IPS-15b (cell line): ENCODE measurements around the gene PLGLB1.
"Not testable (repeated sequence)": the region's sequence is repeated elsewhere in the genome, so short reads cannot be mapped to it uniquely, and the experiment has no call there.

Experiments used
- H3K27me3 ChIP-seq: one replicate; pipeline ENCODE4 v1.6.1; 2013; ENCODE audit warnings: low read length; ENCODE audit not compliant: control insufficient read depth, insufficient read depth
- H3K36me3 ChIP-seq: one replicate; pipeline ENCODE4 v1.6.1; 2013; ENCODE audit warnings: low read length; ENCODE audit not compliant: control insufficient read depth, insufficient read depth
- H3K4me1 ChIP-seq: one replicate; pipeline ENCODE4 v1.6.1; 2013; ENCODE audit warnings: mild to moderate bottlenecking, low read length; ENCODE audit not compliant: control insufficient read depth, insufficient read depth
- H3K4me3 ChIP-seq: one replicate; pipeline ENCODE4 v1.5.1; 2013; ENCODE audit warnings: low read depth, low read length
- H3K9ac ChIP-seq: one replicate; pipeline ENCODE4 v1.6.1; 2013; ENCODE audit warnings: low read depth, mild to moderate bottlenecking, low read length
- H3K9me3 ChIP-seq: one replicate; pipeline ENCODE4 v1.6.1; 2013; ENCODE audit warnings: mild to moderate bottlenecking, low read length; ENCODE audit not compliant: control insufficient read depth, insufficient read depth

The PLGLB1 gene

DNA sequence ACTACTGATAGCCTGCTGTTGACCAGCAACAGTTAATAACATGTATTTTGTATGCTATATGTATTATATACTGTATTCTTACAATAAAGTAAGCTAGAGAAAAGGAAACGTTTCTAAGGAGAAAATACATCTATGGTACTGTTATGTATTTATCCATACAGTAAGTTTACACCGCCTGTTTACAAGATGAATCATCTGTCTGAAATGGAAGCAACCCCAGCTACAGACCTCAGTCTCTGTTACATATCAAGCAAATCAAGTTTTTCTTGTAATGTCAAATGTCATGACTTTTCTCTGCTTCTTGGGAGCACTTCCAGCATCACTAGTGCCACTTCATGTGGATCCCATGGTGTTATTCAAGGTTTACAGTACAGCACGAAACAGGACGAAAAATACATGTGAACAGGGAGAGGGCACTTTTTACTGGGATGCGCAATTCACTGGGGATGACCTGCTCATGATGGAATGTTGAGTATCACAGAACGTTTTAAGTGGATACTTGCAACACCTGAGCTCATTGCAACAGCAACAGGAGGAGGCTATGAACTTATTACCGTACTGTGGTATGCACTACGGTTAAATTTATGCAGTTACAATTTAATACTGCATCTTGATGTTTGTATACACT lies 2.5 kb upstream of the PLGLB1 start:
- not testable (repeated sequence) for H3K9ac ChIP-seq, H3K9me3 ChIP-seq, H3K4me1 ChIP-seq, H3K4me3 ChIP-seq, H3K36me3 ChIP-seq, H3K27me3 ChIP-seq

GRCh38 chr2:87021043-87021442 lies 601 bp downstream of the PLGLB1 start:
- H3K36me3 ChIP-seq, H3K4me3 ChIP-seq, H3K27me3 ChIP-seq, H3K9me3 ChIP-seq, H3K4me1 ChIP-seq, H3K9ac ChIP-seq: not testable (repeated sequence)

GRCh38 chr2:87019053-87019452 lies 2.6 kb downstream of the PLGLB1 start:
- H3K9me3 ChIP-seq, H3K27me3 ChIP-seq, H3K4me3 ChIP-seq, H3K4me1 ChIP-seq, H3K36me3 ChIP-seq, H3K9ac ChIP-seq: not testable (repeated sequence)

- H3K4me3 ChIP-seq, H3K36me3 ChIP-seq, H3K9me3 ChIP-seq, H3K9ac ChIP-seq, H3K27me3 ChIP-seq, H3K4me1 ChIP-seq: not testable (repeated sequence)
Observed at GRCh38 chr2:87014489-87015169, 7.0 kb downstream of the PLGLB1 start.

DNA sequence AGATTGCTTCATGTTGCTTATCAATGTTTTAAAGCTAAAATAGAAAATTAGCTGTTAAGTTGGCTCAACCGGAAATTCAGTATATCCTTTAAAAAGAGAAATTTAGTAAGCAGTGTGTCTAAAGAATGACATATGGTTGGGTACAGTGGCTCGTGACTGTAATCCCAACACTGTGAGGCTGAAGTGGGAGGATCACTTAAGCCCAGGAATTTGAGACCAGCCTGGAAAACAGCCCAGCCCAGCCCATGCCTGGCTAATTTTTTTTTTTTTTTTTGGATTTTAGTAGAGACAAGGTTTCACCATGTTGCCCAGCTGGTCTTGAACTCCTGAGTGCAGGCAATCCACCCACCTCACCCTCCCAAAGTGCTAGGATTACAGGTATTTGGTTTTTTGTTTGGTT lies 17.2 kb downstream of the PLGLB1 start:
- H3K36me3 ChIP-seq, H3K27me3 ChIP-seq, H3K4me1 ChIP-seq: not testable (repeated sequence)

More for the DNA sequence above, 17.2 kb downstream of the PLGLB1 start:
- not testable (repeated sequence) for H3K9me3 ChIP-seq, H3K4me3 ChIP-seq, H3K9ac ChIP-seq
